GM12878 (cell line): ENCODE data around the gene B4GALT4. TPM values are rescaled to one million over a fixed set of nuclear protein-coding genes. Genes with fewer than 3 reads are reported as not detected.

Experiments used
- ATAC-seq: fragments of 200-7000 bp; cut with Tn5 transposase; 3 replicates; pipeline ENCODE4 v1.9.1; 2020; ENCODE audit warnings: mild to moderate bottlenecking, moderate library complexity
- BruUV-seq: library from RNA; stranded (reverse); fragments of 400-500 nt; replicated peaks from 2 replicates; lab custom pipeline; 2021; lab: Mats Ljungman, UMichigan
- CTCF ChIA-PET: fragments of 300-600 bp; sonication (Branson Sonifier 250); formaldehyde crosslinking; extraction: SDS; loops from one replicate; lab custom pipeline; 2021; ENCODE audit warnings: inconsistent platforms; lab: Yijun Ruan, JAX
- POLR2A ChIA-PET: fragments of 350-600 bp; formaldehyde crosslinking; extraction: SDS; loops from one replicate; lab custom pipeline; 2021; ENCODE audit warnings: inconsistent platforms; lab: Charles Lee
- RAD21 ChIA-PET: fragments of 300-600 bp; sonication (Branson Sonifier 250); formaldehyde crosslinking; loops from one replicate; lab custom pipeline; 2023; ENCODE audit warnings: antibody characterized with exemption; ENCODE audit not compliant: unreplicated experiment; lab: Charles Lee
- SMC1A ChIA-PET: fragments of 300-600 bp; sonication (Branson Sonifier 250); formaldehyde crosslinking; loops from one replicate; lab custom pipeline; 2023; ENCODE audit not compliant: unreplicated experiment, uncharacterized antibody; lab: Charles Lee
- DNase-seq: peaks from one replicate; pipeline ENCODE4 v3.0.0-alpha.2; 2011; ENCODE audit warnings: low read depth, low spot score
- FAIRE-seq: peaks from 3 replicates; lab custom pipeline; 2011; peaks lifted over from hg19 to GRCh38; lab: Jason Lieb, UNC
- H2AFZ ChIP-seq: 2 replicates; pipeline ENCODE4 v1.6.0; 2011; ENCODE audit warnings: low read depth, low read length, control low read depth; ENCODE audit not compliant: control insufficient read depth
- H3K27ac ChIP-seq: 2 replicates; pipeline ENCODE4 v1.5.1; 2011; ENCODE audit warnings: control low read depth; ENCODE audit not compliant: control insufficient read depth, insufficient read depth
- H3K27me3 ChIP-seq, 2 experiments: replicated peaks in 1 of 2; 2 replicates each; pipeline versions ENCODE4 v1.6.0 to v1.6.1; 2011; ENCODE audit warnings: low read length in 1 of 2; ENCODE audit not compliant: control insufficient read depth in 2 of 2, insufficient read depth in 2 of 2
- H3K36me3 ChIP-seq, 2 experiments: 2 replicates each; pipeline ENCODE4 v1.5.1; 2011; ENCODE audit warnings: low read length in 1 of 2; ENCODE audit not compliant: control insufficient read depth in 2 of 2, insufficient read depth in 2 of 2
- H3K4me1 ChIP-seq: 2 replicates; pipeline ENCODE4 v1.6.1; 2011; ENCODE audit warnings: mild to moderate bottlenecking, low read length, moderate library complexity, mixed read lengths; ENCODE audit not compliant: control insufficient read depth, insufficient read depth
- H3K4me2 ChIP-seq: 2 replicates; pipeline ENCODE4 v1.6.0; 2011; ENCODE audit warnings: control low read depth; ENCODE audit not compliant: control insufficient read depth, insufficient read depth
- H3K4me3 ChIP-seq: fragments of 200-600 bp; sonication (generic); 2 replicates; pipeline ENCODE4 v1.5.1; 2016
- H3K79me2 ChIP-seq: 2 replicates; pipeline ENCODE4 v1.6.0; 2011; ENCODE audit warnings: low read length; ENCODE audit not compliant: control insufficient read depth, insufficient read depth
- H3K9ac ChIP-seq: 2 replicates; pipeline ENCODE4 v1.8.0; 2011; ENCODE audit warnings: low read length, control low read depth, mixed read lengths; ENCODE audit not compliant: control insufficient read depth, insufficient read depth
- H3K9me3 ChIP-seq: replicated peaks from 3 replicates; pipeline ENCODE4 v1.5.1; 2011; ENCODE audit warnings: mild to moderate bottlenecking, low read length; ENCODE audit not compliant: control insufficient read depth, insufficient read depth
- H4K20me1 ChIP-seq: 2 replicates; pipeline ENCODE4 v1.6.0; 2011; ENCODE audit not compliant: control insufficient read depth, insufficient read depth
- ASH2L ChIP-seq: fragments of 300-600, 200-600 bp; sonication (generic); IDR thresholded peaks from 2 replicates; pipeline ENCODE4 v1.6.1; 2017; ENCODE audit warnings: low read depth, mild to moderate bottlenecking, borderline replicate concordance
- CREB1 ChIP-seq: IDR thresholded peaks from 2 replicates; pipeline ENCODE4 v1.6.1; 2012; ENCODE audit warnings: low read depth, mild to moderate bottlenecking, inconsistent platforms
- HDAC2 ChIP-seq: fragments of 200-600 bp; sonication (generic); IDR thresholded peaks from 2 replicates; pipeline ENCODE4 v1.6.1; 2017
- NR2C2 ChIP-seq: IDR thresholded peaks from 2 replicates; pipeline ENCODE4 v1.6.1; 2011; ENCODE audit warnings: borderline replicate concordance, low read depth; ENCODE audit not compliant: control insufficient read depth, insufficient read length
- RFX5 ChIP-seq: IDR thresholded peaks from 2 replicates; pipeline ENCODE4 v1.6.1; 2011; ENCODE audit warnings: low read depth, low read length, improper control_type of control experiment
- RUNX3 ChIP-seq: IDR thresholded peaks from 2 replicates; pipeline ENCODE4 v1.6.1; 2012; ENCODE audit warnings: low read length, inconsistent platforms
- SPI1 ChIP-seq: IDR thresholded peaks from 2 replicates; pipeline ENCODE4 v1.6.1; 2011; ENCODE audit warnings: low read depth, mild to moderate bottlenecking, low read length, moderate library complexity, borderline replicate concordance; ENCODE audit not compliant: insufficient read depth
- SRF ChIP-seq, 2 experiments: IDR thresholded peaks; 2 replicates each; pipeline ENCODE4 v1.6.1; 2011; ENCODE audit warnings: low read depth in 2 of 2, low read length in 2 of 2, mild to moderate bottlenecking in 1 of 2, moderate library complexity in 1 of 2
- STAT3 ChIP-seq: IDR thresholded peaks from 2 replicates; pipeline ENCODE4 v1.6.1; 2011; ENCODE audit warnings: low read depth, low read length, improper control_type of control experiment
- TAF1 ChIP-seq: IDR thresholded peaks from 2 replicates; pipeline ENCODE4 v1.6.1; 2011; ENCODE audit warnings: mild to moderate bottlenecking, low read depth, low read length, borderline replicate concordance
- ZSCAN29 ChIP-seq: fragments of 450-650 bp; IDR thresholded peaks from 2 replicates; pipeline ENCODE4 v1.6.1; 2017; ENCODE audit warnings: mild to moderate bottlenecking, moderate library complexity
- WGBS: methylation state at CpG from one replicate; pipeline ENCODE4 v1.1.6; 2016; ENCODE audit warnings: low lambda C conversion rate; ENCODE audit not compliant: insufficient replicate concordance, insufficient coverage; ENCODE audit errors: missing lambda C conversion rate; 5-methylcytosine and 5-hydroxymethylcytosine counted together
- in situ Hi-C: fragments of 300-500 bp; cut with MboI; formaldehyde crosslinking; loops from 9 replicates; pipeline ENCODE4 v1.14.3; 2018; ENCODE audit warnings: mixed read lengths
- intact Hi-C: fragments of 100-400 bp; cut with micrococcal nuclease; formaldehyde crosslinking; loops from one replicate; pipeline ENCODE4 v1.14.2; 2022; ENCODE audit not compliant: unreplicated experiment
- polyA plus RNA-seq, 11 experiments: library from polyadenylated mRNA; depleted of rRNA in 4 of 11; unstranded in 6 of 11; stranded (reverse) in 5 of 11; fragments of >200 nt; fragmentation: Nextera tagmentation in 4 of 11; fragmentation: Illumina TruSeq in 1 of 11; extraction: Ambion mirVana in 4 of 11; extraction: Trizol in 1 of 11; gene quantifications; 1 replicate in 1 of 11; 2 replicates in 10 of 11; pipeline versions ENCODE4 v1.2.1 to v1.2.3, GENCODE V29; 2011 to 2016; ENCODE audit warnings: inconsistent platforms in 2 of 11, missing spikeins in 2 of 11, low read depth in 1 of 11
- total RNA-seq, 4 experiments: library from RNA; depleted of rRNA in 3 of 4; stranded (reverse); fragments of >200 nt in 3 of 4; fragmentation: Illumina TruSeq in 1 of 4; extraction: Trizol in 1 of 4; gene quantifications; 2 replicates each; pipeline versions ENCODE4 v1.2.1 to v1.2.3, GENCODE V29; 2013 to 2021
- TF ChIP-seq, protein P1 (sequence below): fragments of 450-650 bp; IDR thresholded peaks from 2 replicates; pipeline ENCODE4 v1.6.1; 2016; ENCODE audit warnings: mild to moderate bottlenecking, moderate library complexity, borderline replicate concordance

Gene B4GALT4
- total and polyA plus RNA-seq, 10 of the 15 experiments (the other 5 are each of a cell fraction or from before 2014, with no cell fraction given), result 8.8 to 16.7 (median 13.1) TPM

DNA sequence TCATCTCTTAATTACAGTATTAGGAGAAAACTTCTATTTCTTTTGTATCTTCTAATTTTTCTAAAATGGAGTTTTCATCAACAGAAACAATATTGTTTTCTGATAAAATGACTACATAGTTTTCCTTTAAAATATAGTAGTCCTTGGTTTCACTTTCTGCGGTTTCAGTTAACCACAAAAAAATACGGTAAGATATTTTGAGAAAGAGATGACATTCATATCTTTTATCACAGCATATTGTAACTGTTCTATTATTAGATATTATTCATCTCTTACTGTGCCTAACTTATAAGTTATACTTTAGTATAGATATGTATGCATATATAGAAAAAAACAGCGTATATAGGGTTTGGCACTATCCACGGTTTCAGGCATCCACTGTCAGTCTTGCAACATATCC lies 2.3 kb downstream of the B4GALT4 start:
- no TSS peak for BruUV-seq
- peaks cover 4% of the 10 kb centered on the region; the same call in 1 of the 2 replicates for H3K4me1 ChIP-seq
- H2AFZ ChIP-seq, result no peak overlapping the region
- H3K27me3 ChIP-seq, result no peaks in the 10 kb centered on the region
- no peak overlapping the region for H3K27ac ChIP-seq
- WGBS, result 67% methylated on average over 4 of the region's 4 CpGs
- no peaks in the 10 kb centered on the region for H4K20me1 ChIP-seq
- RAD21 ChIA-PET, result interaction anchor here (1.3 kb wide), 1 partner anchor 56 kb away, joined by 3 read pairs; the partner anchor contains the start of gene ARHGAP31
- H3K9ac ChIP-seq, result no peak overlapping the region
- FAIRE-seq (no peak), ATAC-seq (no peak)
- POLR2A ChIA-PET, result interaction anchor here (1.1 kb wide), 1 partner anchor 13 kb away, joined by 3 read pairs; no protein-coding TSS in a partner anchor
- TF ChIP-seq RUNX3, result peak; percentile 61; the same call in 1 of the 2 replicates
- no peak for TF ChIP-seq NR2C2
- 0 out of 2 replicates have a peak, but pooled peaks have one; percentile 21 for TF ChIP-seq ZSCAN29
- TF ChIP-seq, all 136 proteins: peak for 2
- intact Hi-C loops (no loop called here), in situ Hi-C loops (loop anchor here (10.0 kb wide), 1 partner anchor 354 kb away; no protein-coding TSS in a partner anchor)
- SMC1A ChIA-PET, result interaction anchor here (1.0 kb wide), 1 partner anchor 14 kb away, joined by 3 read pairs; no protein-coding TSS in a partner anchor
- Histone ChIP-seq H3K4me2 (0 out of 2 replicates have a peak overlapping the region, but pooled peaks have one; percentile 91), H3K9me3 (no peaks in the 10 kb centered on the region), H3K36me3 (no peaks in the 10 kb centered on the region; a peak in 1 of 4 replicates), H3K79me2 (peaks cover 19% of the 10 kb centered on the region), H3K4me3 (no peak overlapping the region)
- CTCF ChIA-PET, result interaction anchor here (2.1 kb wide), 1 partner anchor 354 kb away, joined by 7 read pairs; no protein-coding TSS in a partner anchor
- DNase-seq, result no peak

DNA sequence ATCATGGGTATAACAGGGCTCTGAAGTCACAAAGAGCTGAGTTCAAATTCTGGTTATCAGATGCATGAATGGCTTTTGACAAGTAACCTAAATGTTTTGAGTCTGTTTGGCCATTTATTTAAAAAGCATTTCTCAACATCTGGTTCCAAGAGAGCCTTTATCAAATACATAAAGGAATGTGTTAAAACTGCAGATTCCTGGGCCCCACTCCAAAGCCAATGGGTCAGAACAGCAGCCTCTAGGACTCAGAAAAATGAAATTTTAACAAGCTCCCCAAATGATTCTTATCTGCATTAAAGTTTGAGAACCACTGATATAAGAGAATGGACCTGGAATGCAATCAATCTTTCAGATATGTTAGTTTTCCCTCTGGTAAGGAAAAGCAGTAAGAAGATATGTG lies 3.4 kb downstream of the B4GALT4 start:
- Histone ChIP-seq H4K20me1 (no peaks in the 10 kb centered on the region), H3K36me3 (peaks cover 0 to 1% of the 10 kb centered on the region in 2 experiments; a peak in 3 of 4 replicates), H3K4me1 (peaks cover 4% of the 10 kb centered on the region; the same call in 1 of the 2 replicates), H3K27ac (no peak overlapping the region), H3K9me3 (no peaks in the 10 kb centered on the region), H3K4me2 (no peak overlapping the region), H3K27me3 (no peaks in the 10 kb centered on the region), H2AFZ (no peak overlapping the region), H3K9ac (no peak overlapping the region), H3K79me2 (peaks cover 19% of the 10 kb centered on the region), H3K4me3 (no peak overlapping the region)
- SMC1A ChIA-PET, result interaction anchor here (0.8 to 0.9 kb wide), 3 partner anchors 62 to 355 kb away, joined by 3 to 4 read pairs (median 3); no protein-coding TSS in a partner anchor
- DNase-seq (no peak), FAIRE-seq (no peak), ATAC-seq (no peak)
- RAD21 ChIA-PET, result interaction anchor here (1.3 kb wide), 1 partner anchor 57 kb away, joined by 3 read pairs; the partner anchor contains the start of gene ARHGAP31
- in situ Hi-C loops, result loop anchor here (10.0 kb wide), 1 partner anchor 352 kb away; no protein-coding TSS in a partner anchor
- CTCF ChIA-PET, result interaction anchor here (0.9 to 2.1 kb wide), 3 partner anchors 10 to 356 kb away, joined by 3 to 7 read pairs (median 4); no protein-coding TSS in a partner anchor
- BruUV-seq, result TSS peak; percentile 2
- POLR2A ChIA-PET, result interaction anchor here (1.1 kb wide), 1 partner anchor 11 kb away, joined by 3 read pairs; no protein-coding TSS in a partner anchor
- intact Hi-C loops, result no loop called here
- TF ChIP-seq SRF (IDR thresholded peaks at IDR 0.05; ENCODE audit: low read depth in 2 of 2, low read length in 2 of 2), result no peak
- no peak for TF ChIP-seq HDAC2
- no peak for TF ChIP-seq SPI1
- TF ChIP-seq, protein P1, sequence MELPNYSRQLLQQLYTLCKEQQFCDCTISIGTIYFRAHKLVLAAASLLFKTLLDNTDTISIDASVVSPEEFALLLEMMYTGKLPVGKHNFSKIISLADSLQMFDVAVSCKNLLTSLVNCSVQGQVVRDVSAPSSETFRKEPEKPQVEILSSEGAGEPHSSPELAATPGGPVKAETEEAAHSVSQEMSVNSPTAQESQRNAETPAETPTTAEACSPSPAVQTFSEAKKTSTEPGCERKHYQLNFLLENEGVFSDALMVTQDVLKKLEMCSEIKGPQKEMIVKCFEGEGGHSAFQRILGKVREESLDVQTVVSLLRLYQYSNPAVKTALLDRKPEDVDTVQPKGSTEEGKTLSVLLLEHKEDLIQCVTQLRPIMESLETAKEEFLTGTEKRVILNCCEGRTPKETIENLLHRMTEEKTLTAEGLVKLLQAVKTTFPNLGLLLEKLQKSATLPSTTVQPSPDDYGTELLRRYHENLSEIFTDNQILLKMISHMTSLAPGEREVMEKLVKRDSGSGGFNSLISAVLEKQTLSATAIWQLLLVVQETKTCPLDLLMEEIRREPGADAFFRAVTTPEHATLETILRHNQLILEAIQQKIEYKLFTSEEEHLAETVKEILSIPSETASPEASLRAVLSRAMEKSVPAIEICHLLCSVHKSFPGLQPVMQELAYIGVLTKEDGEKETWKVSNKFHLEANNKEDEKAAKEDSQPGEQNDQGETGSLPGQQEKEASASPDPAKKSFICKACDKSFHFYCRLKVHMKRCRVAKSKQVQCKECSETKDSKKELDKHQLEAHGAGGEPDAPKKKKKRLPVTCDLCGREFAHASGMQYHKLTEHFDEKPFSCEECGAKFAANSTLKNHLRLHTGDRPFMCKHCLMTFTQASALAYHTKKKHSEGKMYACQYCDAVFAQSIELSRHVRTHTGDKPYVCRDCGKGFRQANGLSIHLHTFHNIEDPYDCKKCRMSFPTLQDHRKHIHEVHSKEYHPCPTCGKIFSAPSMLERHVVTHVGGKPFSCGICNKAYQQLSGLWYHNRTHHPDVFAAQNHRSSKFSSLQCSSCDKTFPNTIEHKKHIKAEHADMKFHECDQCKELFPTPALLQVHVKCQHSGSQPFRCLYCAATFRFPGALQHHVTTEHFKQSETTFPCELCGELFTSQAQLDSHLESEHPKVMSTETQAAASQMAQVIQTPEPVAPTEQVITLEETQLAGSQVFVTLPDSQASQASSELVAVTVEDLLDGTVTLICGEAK, result no peak
- no peak for TF ChIP-seq STAT3
- TF ChIP-seq TAF1, result no peak
- TF ChIP-seq ASH2L, result no peak
- TF ChIP-seq RFX5, result no peak
- TF ChIP-seq CREB1, result no peak
